ENCODE data around the gene PILRB.
A peak's percentile ranks its signal among the peaks of the same experiment; 100 is the strongest.
"Not testable (repeated sequence)": the region's sequence is repeated elsewhere in the genome, so short reads cannot be mapped to it uniquely, and the experiment has no call there.

Gene PILRB

DNA sequence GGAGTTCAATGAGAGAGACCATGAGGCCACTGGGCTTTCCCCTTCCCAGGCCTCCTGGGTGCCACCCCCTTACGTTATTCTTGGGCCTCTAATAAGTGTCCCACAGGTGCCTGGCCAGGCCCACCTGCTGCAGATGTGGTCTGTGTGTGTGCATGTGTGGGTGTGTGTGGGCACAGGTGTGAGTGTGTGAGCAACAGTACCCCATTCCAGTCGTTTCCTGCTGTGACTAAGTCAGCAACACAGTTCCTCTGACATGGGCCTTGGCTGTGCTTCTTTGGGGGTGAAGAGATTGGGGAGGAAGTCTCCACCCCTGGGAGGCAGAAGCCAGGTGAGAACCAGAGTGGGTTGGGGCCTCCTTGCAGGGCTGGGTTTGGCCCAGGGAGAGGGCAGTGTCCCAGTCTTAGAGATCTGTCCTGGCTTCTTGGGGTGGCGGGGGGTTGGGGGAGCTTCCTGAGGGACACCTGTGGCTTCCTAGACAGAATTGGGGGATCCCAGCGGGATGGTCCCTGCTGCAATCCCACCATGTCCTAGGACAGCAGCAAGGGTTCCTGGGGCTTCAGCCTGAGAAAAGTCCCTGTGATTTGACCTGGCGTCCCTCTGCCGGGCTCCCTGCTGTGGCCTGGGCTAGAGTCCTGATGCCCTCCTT is 4.1 kb upstream of the PILRB start:
- DNase-seq, result no peak

DNA sequence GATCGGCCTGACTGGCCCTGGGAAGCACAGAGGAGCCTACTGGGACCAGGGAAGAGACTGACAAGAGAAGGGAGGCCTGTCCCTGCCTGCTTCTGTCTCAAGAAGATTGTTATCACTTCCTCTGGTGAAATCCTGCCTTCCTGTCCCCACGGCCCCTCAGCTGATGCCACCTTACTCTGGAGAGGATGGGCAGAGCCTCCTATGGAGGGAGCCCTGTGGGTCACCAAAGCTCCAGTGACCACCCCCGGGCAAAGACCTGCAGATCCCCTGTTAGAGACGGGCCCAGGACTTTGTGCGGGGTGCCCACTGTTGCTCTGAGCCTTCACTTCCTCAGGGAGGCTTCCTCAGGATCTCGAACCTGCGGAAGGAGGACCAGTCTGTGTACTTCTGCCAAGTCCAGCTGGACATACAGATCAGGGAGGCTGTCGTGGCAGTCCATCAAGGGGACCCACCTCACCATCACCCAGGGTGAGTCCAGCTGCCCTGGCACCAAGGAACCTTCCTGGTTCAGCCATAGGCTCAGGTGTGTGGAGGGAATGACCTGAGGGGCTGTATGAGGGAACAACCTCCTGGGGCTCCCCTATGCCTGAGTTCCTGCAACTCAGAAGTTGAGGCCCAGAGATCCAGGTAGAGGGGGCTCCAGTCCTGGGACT is 1.4 kb upstream of the PILRB start:
- no peak for DNase-seq

GRCh38 chr7:100357131-100357561 is 771 bp upstream of the PILRB start:
- DNase-seq, result no peak

DNA sequence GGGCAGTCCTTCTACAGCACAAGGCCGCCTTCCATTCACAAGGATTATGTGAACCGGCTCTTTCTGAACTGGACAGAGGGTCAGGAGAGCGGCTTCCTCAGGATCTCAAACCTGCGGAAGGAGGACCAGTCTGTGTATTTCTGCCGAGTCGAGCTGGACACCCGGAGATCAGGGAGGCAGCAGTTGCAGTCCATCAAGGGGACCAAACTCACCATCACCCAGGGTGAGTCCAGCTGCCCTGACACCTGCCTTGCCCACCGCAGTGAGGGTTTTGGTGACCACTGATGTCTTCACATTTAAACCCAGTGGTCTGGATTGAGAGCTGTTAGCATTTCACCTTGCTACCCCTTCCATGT is 918 bp downstream of the PILRB start:
- DNase-seq, result no peak

DNA sequence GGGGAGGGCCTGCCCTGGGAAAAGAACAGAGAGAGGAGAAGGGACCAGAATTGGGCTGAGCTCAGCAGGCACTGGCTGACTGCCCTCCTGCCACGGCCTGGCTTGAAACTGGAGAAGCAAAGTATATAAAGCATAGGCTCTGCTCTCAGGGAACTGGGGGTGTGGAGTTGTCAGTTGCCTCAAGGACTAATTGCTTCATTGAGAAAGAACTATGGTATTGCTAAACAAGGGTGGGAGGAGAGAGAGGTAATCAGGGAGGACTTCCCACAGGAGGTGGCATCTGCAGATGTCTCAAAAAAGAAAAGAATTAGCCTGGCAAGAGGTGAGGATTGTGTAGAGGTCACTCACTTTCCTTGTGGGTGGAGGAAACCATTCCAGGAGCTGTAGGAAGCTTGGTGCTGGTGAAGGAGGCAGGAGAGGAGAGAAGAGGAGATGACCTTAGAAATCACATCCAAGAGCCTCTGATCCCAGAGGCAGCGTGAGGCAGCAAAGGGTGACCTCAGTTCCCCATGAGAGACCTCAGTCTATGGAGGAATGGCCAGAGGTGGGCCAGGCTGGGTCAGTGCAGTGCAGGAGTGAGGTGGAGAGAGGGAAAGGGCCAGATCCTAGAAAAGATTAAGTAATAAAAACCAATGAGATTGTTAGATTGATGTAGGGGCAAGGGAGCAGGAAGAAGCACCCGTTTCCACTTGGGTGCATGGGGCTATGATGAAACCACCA is 2.4 kb downstream of the PILRB start:
- no peak for DNase-seq

DNA sequence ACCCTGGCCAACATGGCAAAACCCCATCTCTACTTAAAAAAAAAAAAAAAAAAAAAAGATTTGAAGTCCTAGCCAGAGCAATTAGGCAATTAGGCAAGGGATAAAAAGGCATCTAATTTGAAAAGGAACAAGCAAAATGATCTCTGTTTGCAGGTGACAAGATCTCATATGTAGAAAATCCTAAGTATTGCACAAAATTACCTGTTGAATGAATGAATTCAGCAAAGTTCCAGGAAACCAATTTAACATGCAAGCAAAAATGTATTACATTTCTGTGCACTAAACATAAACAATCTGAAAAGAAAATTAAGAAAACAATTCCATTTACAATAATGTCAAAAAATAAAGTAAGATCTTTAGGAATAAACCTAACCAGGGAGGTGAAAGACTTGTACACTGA is 5.2 kb downstream of the PILRB start:
- no peak for DNase-seq

GRCh38 chr7:100363797-100364196 is 5.9 kb downstream of the PILRB start:
- not testable (repeated sequence) for DNase-seq

GRCh38 chr7:100364480-100364879 is 6.6 kb downstream of the PILRB start:
- no peak for DNase-seq

- not testable (repeated sequence) for DNase-seq
Measured at GRCh38 chr7:100365998-100366367, 8.1 kb downstream of the PILRB start.

DNA sequence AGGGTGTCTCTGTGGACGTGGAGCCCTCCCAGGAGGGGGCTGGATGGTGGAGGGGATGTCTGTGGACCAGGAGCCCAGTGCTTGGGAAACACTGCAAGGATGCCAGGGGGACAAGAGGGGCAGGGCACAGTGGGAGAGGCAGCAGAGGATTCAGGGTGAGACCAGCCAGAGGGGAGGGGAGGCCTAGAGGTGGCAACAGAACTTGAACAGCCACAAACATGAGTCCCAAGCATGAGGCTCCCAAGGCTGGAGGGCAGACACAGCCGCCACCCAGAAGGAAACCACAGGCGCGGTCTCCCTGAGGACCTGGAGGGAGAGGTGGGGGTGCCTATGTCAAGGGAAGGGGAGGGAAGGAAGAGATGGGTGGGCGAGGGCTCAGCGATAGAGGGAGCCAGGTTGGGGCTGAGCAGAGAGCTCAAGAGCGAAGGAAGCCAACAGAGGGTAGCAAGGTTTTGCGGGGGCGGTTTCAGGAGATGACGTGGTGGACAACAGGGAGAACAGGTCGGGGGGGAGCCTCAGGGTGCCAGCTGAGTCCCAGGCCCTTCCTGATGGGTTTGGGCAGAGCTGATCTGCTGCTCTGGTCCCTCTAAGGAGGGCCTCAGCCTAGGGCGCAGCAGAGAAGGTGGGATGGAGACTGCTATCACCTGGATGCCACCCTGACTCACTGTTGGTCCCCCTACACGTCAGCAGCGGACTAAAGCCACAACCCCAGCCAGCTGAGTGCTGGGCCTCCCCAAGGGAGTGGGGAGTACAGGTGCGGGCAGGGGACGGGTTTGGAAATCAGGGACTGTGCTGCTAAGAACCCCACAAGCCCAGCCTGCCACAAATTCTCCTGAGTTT is 8.7 kb downstream of the PILRB start:
- DNase-seq, result no peak

DNA sequence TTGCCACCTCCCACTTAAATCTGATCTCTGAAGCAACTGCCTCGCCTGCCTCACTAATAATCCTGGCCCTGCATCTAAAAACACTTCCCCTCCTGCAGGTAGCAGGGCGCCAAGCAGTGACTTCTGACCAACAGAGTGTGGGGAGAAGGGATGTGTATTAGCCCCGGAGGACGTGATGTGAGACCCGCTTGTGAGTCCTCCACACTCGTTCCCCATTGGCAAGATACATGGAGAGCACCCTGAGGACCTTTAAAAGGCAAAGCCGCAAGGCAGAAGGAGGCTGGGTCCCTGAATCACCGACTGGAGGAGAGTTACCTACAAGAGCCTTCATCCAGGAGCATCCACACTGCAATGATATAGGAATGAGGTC is 9.3 kb downstream of the PILRB start:
- DNase-seq, result no peak

DNA sequence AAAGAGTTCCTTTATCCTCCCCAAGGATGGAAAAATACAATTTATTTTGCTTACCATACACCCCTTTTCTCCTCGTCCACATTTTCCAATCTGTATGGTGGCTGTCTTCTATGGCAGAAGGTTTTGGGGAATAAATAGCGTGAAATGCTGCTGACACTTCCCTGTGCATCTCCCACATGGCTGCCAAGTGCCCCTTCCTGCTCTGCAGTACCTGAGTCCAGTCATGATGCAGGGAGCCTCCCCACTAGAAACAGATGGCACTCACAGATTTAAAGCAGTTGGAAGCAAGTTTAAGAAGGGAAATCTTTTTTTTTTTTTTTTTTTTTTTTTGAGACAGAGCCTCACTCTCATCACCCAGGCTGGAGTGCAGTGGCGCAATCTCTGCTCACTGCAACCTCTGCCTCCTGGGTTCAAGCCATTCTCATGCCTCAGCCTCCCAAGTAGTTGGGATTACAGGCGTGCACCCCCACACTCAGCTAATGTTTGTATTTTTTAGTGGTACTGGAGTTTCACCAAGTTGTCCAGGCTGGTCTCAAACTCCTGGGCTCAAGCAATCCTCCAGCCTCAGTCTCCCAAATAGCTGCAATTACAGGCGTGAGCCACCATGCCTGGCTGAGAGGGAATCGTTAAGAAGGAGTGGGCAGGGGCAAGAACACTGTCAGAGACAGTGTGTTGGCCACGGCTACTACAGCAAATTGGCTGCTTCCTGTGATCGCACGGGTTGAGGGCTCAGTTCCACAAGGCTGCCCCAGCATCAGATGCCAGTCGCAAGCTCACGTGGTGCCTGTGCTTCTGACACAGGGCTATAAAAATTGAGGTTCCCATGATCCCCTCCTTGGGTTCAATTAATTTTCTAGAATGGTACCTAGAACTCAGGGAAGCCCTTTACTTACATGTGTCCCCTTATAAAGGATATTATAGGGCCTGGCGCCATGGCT is 10.0 kb downstream of the PILRB start:
- peak in 1 of 56 donors; percentile 8 for DNase-seq

DNA sequence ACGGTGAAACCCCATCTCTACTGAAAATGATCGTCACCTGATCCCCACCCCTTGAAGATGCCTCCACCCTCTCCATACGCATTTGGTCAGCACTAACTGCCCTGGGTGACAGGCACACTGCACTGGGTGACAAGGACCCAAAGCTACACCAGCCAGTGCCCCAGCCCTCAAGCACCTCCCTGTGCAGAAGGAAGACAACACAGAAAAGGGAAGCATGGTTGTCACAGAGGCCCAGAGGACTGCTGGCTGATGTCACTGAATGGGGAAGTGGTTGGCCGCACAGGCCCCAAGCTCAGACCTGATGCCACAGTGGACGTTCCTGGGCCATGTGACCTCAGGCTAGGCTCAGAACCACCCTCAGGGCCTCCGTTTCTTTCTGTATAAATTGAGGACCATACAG is 11.2 kb downstream of the PILRB start:
- DNase-seq, result peak in 31 of 56 donors; percentile 5 to 64 (median 25)

DNA sequence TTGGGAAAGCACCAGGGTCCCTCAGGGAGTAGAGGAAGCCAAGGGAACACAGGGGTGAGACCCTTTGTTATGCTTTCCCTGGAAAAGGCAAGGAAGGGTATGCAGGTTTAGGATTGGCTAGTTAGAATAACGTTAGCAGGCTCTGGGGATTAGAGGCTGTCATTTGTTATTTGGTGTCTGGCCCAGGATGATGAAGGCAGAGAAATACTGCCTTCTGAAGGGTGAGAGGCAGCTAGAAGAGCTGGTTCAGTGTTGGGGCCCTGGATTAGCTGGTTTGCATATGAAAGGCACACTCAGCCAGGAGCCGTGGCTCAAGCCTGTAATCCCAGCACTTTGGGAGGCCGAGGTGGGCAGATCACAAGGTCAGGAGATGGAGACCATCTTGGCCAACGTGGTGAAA is 12.4 kb downstream of the PILRB start:
- no peak for DNase-seq

GRCh38 chr7:100370746-100371145 is 12.8 kb downstream of the PILRB start:
- DNase-seq, result no peak

DNA sequence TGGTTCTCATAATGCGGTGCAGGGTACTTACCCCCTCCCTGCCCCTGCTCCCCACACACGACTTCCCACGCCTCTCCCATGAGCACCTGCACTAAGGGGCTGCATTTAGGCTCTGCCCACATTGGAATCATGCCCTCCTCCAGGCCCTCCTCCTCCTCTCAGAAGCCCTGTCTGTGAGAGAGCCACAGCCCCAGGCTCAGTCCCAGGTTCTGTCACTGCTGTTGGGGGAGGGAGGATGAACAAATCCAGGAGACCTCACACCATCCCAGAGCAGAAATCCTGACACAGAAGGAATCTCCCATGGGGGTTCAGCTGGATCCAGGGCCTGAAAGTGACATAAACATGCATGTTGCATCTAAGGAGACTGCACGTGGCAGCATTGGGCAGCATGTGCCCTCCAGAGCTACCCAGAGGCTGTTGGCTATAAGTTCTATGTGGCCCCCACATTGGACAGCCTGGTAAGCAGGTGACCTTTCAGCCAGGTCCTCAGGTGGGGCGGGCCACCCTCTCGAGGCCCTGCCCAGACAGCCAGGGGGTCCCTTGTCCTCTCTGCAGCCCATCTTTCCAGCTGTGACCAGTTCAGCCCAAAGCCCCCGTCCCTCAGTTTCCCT is 13.7 kb downstream of the PILRB start:
- DNase-seq, result peak in 1 of 56 donors; percentile 3

GRCh38 chr7:100372256-100372655 is 14.3 kb downstream of the PILRB start:
- peak in 11 of 56 donors; percentile 3 to 25 (median 10) for DNase-seq

- DNase-seq, result no peak
Measured at GRCh38 chr7:100372694-100373093, 14.8 kb downstream of the PILRB start.

DNA sequence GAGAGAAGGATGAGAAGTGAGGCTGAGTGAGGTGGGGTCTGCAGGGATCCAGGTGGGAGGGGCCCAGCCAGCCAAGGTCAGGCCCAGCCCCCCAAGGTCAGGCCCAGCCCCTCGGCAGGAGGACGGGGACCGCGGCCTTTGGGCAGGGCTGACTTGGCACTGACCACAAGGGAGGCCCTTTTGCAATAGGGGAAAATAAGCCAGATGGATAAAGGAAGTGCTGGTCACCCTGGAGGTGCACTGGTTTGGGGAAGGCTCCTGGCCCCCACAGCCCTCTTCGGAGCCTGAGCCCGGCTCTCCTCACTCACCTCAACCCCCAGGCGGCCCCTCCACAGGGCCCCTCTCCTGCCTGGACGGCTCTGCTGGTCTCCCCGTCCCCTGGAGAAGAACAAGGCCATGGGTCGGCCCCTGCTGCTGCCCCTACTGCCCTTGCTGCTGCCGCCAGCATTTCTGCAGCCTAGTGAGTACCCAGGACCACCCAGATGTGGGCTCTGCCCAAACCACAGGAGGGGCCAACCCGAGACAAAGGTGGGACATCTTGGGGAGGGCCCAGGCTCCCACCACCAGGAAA is 15.4 kb downstream of the PILRB start, which contains the start of gene PILRA:
PILRA (plus strand) TSS at position 227 of the 571 bp plus-strand sequence; CDS start at position 397, 170 bp downstream.
- peak in 1 of 56 donors; percentile 30 for DNase-seq
